Breast epithelium (tissue), 3 donors: ENCODE data around the gene RIMKLA.

ENCODE experiments used
- POLR2A ChIP-seq: fragments of 450-650 bp; IDR thresholded peaks from one replicate; pipeline ENCODE4 v1.6.1; 2016; ENCODE audit warnings: antibody characterized with exemption, mild to moderate bottlenecking, moderate library complexity
- POLR2AphosphoS5 ChIP-seq, 3 donors: sonication (generic); formaldehyde crosslinking; IDR thresholded peaks; one replicate each; pipeline ENCODE4 v1.6.1; 2017; ENCODE audit warnings: antibody characterized with exemption in 3 of 3
- TF ChIP-seq, protein P1 (sequence below), 3 donors: fragments of 450-650 bp; IDR thresholded peaks; one replicate each; pipeline ENCODE4 v1.5.1; 2016 to 2017; ENCODE audit warnings: antibody characterized with exemption in 3 of 3, mild to moderate bottlenecking in 3 of 3, moderate library complexity in 3 of 3

- TF ChIP-seq, protein P1, sequence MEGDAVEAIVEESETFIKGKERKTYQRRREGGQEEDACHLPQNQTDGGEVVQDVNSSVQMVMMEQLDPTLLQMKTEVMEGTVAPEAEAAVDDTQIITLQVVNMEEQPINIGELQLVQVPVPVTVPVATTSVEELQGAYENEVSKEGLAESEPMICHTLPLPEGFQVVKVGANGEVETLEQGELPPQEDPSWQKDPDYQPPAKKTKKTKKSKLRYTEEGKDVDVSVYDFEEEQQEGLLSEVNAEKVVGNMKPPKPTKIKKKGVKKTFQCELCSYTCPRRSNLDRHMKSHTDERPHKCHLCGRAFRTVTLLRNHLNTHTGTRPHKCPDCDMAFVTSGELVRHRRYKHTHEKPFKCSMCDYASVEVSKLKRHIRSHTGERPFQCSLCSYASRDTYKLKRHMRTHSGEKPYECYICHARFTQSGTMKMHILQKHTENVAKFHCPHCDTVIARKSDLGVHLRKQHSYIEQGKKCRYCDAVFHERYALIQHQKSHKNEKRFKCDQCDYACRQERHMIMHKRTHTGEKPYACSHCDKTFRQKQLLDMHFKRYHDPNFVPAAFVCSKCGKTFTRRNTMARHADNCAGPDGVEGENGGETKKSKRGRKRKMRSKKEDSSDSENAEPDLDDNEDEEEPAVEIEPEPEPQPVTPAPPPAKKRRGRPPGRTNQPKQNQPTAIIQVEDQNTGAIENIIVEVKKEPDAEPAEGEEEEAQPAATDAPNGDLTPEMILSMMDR (IDR thresholded peaks at IDR 0.05), result no peak
- no peak for TF ChIP-seq POLR2AphosphoS5 (IDR thresholded peaks at IDR 0.05)
- no peak for TF ChIP-seq POLR2A
Measured at GRCh38 chr1:42418516-42418915, 37.9 kb downstream of the RIMKLA start.
